Activated naive CD4-positive, alpha-beta T cell treated with anti-CD3 and anti-CD28 coated beads, Interleukin-2, amount 50 U/mL, for 16 hours (primary cell): ENCODE measurements around the gene ARAP1.
"Not testable (repeated sequence)": the region's sequence is repeated elsewhere in the genome, so short reads cannot be mapped to it uniquely, and the experiment has no call there.

Experiments used
- DNase-seq: peaks from one replicate; pipeline ENCODE4 v3.0.0-alpha.2; 2020

ARAP1 gene

GRCh38 chr11:72752088-72752914, at the start of gene ARAP1:
Gene ARAP1, minus strand, starts transcription at chr11:72752408. Its CDS starts 25,280 bp downstream, at chr11:72727128.
- peak; percentile 78 for DNase-seq

GRCh38 chr11:72799441-72799840, 47.2 kb upstream of the ARAP1 start:
- no peak for DNase-seq

DNA sequence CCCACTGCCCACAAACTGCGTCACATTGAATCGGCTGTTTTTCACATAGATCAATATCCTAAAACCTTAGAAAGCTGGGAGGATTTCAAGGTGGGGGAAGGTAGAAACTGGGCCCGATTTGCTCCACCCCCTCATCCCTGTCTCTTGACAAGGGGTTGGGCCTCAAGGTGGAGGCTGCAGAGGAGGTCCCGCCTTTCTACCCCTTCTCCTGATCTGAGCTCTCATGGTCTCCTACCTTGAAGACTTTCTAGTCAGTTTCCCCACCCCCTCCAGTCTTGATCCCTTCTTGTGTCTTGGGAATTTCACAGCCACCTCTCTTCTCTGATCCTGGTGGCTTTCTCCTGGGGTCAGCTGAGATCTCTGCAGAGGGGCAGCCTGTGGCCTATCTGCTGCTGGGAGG, 46.2 kb upstream of the ARAP1 start:
- no peak for DNase-seq

GRCh38 chr11:72793425-72794367, 41.5 kb upstream of the ARAP1 start, which contains the start of gene STARD10:
Gene STARD10, minus strand, starts transcription at chr11:72794047. Its CDS starts 12,866 bp downstream, at chr11:72781181.
- DNase-seq: peak; percentile 94

DNA sequence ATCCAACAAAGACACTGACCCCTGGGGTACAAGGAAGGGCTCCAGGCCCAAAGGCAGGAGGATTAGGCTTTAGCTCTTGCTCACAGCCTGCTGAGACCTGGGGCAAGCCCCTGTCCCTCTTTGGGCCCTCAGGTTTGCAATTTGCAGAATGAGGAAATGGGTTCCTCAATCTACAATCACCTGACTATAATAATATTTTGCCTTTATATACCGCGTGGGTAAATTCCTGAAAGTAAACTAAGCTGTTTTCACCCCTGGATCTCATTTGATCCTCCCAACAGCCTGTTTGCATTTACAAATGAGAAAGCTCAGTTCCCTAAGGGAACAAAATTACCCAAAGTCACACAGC, 40.8 kb upstream of the ARAP1 start:
- DNase-seq: no peak

GRCh38 chr11:72792437-72793021, 40.3 kb upstream of the ARAP1 start:
- no peak for DNase-seq

- not testable (repeated sequence) for DNase-seq
Measured at GRCh38 chr11:72791228-72791627, 39.0 kb upstream of the ARAP1 start.

GRCh38 chr11:72789493-72790131, 37.4 kb upstream of the ARAP1 start:
- DNase-seq: no peak

GRCh38 chr11:72788241-72788640, 36.0 kb upstream of the ARAP1 start:
- DNase-seq: no peak

DNA sequence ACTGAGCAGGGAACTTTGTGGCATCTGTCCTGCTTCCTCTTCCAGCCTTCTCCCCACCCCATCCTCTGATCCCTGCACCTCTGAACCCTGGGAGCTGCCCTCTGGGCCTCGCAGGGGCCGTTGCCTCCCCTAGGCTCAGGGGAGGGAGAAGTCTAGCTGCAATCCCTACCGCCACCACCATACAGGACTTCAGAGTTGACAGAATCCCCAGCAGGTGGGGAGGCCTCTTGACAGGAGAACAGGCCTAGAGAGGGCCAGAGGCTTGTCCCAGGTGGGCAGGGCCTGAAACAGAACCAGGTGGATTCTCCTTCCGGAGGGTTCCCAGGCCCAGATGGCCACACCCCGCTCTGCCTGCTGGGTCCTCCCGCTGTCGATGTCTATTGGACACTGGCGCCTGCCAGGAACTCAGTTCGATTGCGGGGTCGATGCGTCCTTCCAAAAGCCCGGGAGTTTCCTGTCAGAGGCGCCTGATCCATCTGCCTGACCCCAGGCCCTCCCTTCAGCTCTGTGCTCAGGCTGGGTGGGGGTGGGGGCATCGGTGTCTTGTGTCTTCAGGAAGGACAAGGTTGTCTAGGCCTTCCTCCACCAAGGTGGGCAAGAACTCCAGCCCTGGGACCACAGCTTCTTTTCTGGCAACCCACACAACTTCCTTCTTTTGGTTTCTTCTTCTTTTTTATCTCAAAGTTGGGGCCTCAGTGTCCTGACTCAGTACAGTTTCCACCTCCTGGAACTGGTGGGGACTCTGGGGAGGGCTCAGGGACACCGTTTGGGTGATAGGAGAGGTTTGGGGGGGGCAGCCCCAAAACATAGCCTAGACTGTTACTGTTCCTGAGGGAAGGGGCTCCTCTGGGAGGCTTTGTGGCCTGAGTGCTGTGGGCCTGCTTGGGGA, 35.3 kb upstream of the ARAP1 start:
- DNase-seq: no peak

GRCh38 chr11:72786305-72787215, 34.4 kb upstream of the ARAP1 start:
- DNase-seq: no peak

GRCh38 chr11:72784662-72785061, 32.5 kb upstream of the ARAP1 start:
- DNase-seq: no peak

DNA sequence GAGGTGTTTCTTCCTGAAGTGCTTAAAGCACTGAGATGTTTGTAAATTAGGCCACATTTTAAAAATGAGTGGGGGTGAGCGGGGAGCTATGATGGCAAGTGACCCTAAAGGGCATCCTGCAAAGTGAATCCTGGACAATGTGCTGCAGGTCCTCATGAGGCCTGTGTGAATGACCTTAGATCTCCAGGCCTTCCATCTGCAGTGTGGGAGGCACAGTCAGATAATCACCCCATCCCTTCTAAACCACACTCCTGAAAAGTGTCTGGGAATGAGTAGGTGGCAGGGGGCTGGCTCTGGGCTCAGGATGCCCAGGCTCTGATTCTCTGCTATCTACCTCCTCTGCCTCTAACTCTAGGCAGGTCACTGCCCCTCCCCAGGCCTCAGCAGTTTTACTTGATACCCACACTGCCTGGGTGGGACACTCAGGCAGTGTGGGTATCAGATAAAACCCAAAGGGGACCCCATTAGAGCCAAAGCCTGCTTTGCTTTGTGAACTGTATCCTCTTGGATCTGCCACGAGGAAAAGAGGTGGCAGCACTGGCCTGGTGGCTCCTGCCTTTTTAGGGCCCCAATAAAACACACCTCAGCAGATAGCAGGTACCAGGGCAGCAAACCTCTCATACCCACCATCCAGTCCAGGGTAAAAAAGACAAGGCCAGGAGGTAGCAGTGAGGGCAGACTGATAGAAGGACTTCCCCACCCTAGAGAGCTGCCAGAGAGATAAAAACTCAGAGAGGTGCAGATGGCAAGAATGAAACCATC, 31.1 kb upstream of the ARAP1 start:
- DNase-seq: no peak

- DNase-seq: no peak
Measured at GRCh38 chr11:72782081-72782920, 30.1 kb upstream of the ARAP1 start.

GRCh38 chr11:72781313-72782080, 29.3 kb upstream of the ARAP1 start:
- peak; percentile 63 for DNase-seq

GRCh38 chr11:72781063-72781312, 28.8 kb upstream of the ARAP1 start:
- DNase-seq: no peak

DNA sequence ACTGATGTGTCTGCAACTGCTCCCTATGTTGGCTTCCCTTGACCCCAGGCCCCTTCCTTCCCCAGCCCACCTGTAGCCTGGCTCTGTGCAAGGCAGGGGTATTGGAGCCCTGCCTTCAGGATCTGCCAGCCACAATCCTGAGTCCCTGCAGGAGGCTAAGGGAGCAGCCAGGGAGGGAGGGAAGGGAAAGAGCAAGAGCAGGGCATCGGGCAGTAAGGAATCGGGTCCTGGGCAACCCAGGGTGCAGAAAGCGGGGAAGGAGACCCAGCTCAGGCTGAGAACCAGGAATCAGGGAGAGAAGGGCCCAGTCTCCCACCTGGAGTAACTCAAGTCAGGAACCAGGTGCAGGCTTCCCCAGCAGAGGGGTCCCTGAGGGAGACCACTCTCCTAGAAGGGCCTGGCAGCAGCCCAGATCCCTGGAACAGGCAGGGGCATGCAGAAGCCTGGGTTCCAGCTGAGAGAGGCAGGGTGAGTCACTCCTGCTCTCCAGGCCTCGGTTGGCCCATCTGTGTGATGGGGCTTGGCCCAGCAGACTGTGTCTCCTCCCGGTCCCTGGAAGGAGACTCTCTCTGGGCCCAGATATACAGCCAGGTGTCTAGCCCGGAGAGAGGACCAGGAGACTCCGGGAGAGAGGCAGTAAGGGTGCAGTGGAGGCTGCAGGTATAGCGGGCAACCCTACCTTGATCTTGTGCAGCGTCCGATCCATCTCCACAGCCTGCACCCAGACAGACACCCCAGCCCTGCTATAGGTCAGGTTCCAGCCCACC, 28.3 kb upstream of the ARAP1 start:
- no peak for DNase-seq
